BJ (cell line): ENCODE measurements around the gene CIB4. TPM values are rescaled to one million over a fixed set of nuclear protein-coding genes. Genes with fewer than 3 reads are reported as not detected.

Experiments
- CTCF ChIA-PET: fragments of 350-600 bp; formaldehyde crosslinking; extraction: SDS; loops from one replicate; lab custom pipeline; 2021; ENCODE audit warnings: antibody characterized with exemption, inconsistent platforms; lab: Yijun Ruan, JAX
- POLR2A ChIA-PET: fragments of 300-600 bp; sonication (Branson Sonifier 250); formaldehyde crosslinking; extraction: SDS; loops from one replicate; lab custom pipeline; 2021; ENCODE audit warnings: antibody characterized with exemption; lab: Charles Lee
- DNase-seq: peaks from one replicate; pipeline ENCODE4 v3.0.0-alpha.2; 2011; ENCODE audit warnings: low read depth
- H3K27me3 ChIP-seq: 2 replicates; pipeline ENCODE4 v1.6.0; 2011; ENCODE audit warnings: low read length; ENCODE audit not compliant: control insufficient read depth, insufficient read depth
- H3K36me3 ChIP-seq: 2 replicates; pipeline ENCODE4 v1.5.1; 2011; ENCODE audit warnings: low read length; ENCODE audit not compliant: control insufficient read depth, insufficient read depth
- H3K4me3 ChIP-seq: 2 replicates; pipeline ENCODE4 v1.5.1; 2011; ENCODE audit warnings: low read depth, mild to moderate bottlenecking, control low read depth, low read length
- CTCF ChIP-seq: IDR thresholded peaks from 2 replicates; pipeline ENCODE4 v1.5.1; 2011; ENCODE audit warnings: low read depth, mild to moderate bottlenecking, control low read depth, inconsistent platforms, low read length, moderate library complexity; ENCODE audit not compliant: insufficient read depth
- polyA plus RNA-seq: library from polyadenylated mRNA; depleted of rRNA; stranded (reverse); fragments of >200 nt; gene quantifications from 2 replicates; pipeline ENCODE4 v1.2.3, GENCODE V29; 2011

CIB4 gene
- polyA plus RNA-seq, 1 experiment = not detected

- ChIA-PET POLR2A (no interaction called here), CTCF (no interaction called here)
- no peak for TF ChIP-seq CTCF
- peaks cover 41% of the 10 kb centered on the region for H3K27me3 ChIP-seq
- no peaks in the 10 kb centered on the region for H3K36me3 ChIP-seq
- DNase-seq = no peak
- no peak overlapping the region for H3K4me3 ChIP-seq
Measured at GRCh38 chr2:26583381-26583911, 57.7 kb downstream of the CIB4 start.

DNA sequence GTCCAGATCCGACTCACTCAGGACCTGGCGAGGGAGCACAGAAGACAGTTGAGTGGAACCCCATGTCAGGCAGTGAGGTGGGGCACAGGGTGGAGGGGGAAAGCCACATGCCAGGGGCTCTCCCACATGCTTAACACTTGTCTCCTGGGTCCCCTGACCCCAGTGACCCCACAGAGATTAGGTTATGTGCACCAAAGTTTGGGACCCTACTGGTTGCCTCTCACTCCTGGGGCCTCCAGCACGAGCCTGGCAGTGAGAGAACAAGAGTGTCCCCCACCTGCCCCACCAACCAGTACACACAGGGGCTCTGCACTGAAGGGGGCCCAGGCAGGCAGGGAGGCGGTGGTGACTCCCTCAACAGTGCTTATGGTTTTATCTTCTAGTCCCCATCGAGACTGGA lies 58.3 kb downstream of the CIB4 start:
- H3K27me3 ChIP-seq = peaks cover 42% of the 10 kb centered on the region
- no peak overlapping the region for H3K4me3 ChIP-seq
- CTCF ChIA-PET = no interaction called here
- TF ChIP-seq CTCF = no peak
- POLR2A ChIA-PET = no interaction called here
- H3K36me3 ChIP-seq = no peaks in the 10 kb centered on the region
- no peak for DNase-seq

DNA sequence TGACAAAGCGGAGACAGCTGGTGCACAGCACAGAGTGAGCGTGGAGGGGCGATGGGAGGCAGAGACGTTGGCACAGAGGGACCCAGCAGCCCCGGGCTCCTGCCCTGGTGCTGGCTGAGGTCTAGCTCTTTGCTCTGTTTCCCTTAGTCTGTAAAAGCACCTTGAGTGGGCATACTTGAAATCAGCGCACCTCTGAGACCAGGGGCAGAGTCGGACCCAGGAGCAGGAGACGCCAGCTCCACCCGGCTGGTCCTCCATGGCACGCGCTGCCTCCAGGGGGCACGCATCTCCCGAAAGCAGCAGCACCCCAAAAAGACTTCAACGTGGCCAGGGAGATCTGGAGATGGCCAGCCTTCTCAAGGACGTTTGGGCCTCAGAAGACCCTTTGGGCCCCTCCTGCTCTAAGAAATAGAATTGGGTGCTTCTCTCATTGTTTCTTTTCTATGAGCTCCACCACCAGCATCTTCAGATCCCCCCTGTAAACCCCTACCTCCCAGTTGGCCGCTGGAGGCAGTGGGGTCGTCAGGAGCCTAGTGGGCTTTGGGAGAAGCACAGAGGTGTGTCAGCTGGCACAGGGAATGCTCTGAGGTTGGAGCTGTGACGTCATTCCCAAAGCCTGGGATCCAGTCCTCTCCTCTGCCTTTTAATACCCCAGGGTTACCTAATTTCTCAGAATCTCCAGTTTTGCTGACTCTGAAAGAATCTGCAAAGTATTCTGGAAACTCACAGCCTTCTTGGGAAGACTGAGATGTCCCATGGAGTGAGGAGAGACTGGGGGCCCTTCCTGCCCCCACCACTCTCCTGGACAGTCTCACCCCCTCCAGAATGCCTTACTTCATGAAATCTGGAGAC lies 58.9 kb downstream of the CIB4 start:
- Histone ChIP-seq H3K27me3 (peaks cover 39% of the 10 kb centered on the region), H3K4me3 (no peak overlapping the region), H3K36me3 (no peaks in the 10 kb centered on the region)
- CTCF ChIA-PET = interaction anchor here (1.1 to 6.9 kb wide), 3 partner anchors 8 to 163 kb away, joined by 3 to 76 read pairs (median 3); no protein-coding TSS in a partner anchor
- no peak for TF ChIP-seq CTCF
- POLR2A ChIA-PET = no interaction called here
- DNase-seq = no peak

DNA sequence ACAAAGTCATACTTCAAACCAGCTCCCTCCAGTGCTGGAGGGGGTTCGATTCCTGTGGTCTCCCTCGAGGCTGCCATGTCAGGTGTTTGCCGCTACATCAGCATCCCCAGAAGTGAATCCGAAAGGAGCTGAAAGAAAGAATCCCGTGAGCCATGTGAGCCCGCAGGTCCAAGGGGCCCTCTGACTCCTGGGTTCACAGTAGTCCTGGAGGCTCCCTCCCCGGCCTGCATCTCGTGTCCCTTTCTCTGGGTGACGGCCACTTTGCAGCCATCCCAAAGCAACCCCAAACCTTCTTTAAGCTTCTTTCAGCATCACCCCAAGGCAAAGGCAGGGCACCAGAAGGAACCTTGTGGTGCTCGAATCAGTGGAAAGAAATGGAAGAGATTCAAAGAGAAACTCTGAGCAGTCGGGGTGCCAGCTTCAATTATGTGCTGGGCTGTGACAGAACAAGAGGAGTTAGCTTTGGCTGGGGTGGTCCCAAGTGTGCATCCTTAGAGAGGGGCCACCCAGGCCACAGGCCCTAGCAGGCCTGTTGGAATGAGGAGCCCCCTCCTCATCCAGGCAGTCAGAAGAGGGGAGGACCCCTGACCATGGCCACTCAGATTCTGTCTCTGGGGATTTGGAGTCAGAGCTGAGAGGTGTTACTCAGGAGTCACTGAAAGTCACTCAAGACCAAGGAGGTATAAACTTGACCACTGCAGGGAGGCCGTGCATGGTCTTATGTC lies 59.7 kb downstream of the CIB4 start:
- POLR2A ChIA-PET = no interaction called here

More for the DNA sequence above, 59.7 kb downstream of the CIB4 start:
- no peak for TF ChIP-seq CTCF
- CTCF ChIA-PET = interaction anchor here (1.1 to 6.9 kb wide), 3 partner anchors 8 to 164 kb away, joined by 3 to 76 read pairs (median 3); no protein-coding TSS in a partner anchor
- Histone ChIP-seq H3K4me3 (no peak overlapping the region), H3K27me3 (peaks cover 38% of the 10 kb centered on the region), H3K36me3 (no peaks in the 10 kb centered on the region)
- DNase-seq = no peak
